HUES6 (cell line): ENCODE measurements around the gene UBE2U.
A peak's percentile ranks its signal among the peaks of the same experiment; 100 is the strongest.
"Not testable (repeated sequence)": the region's sequence is repeated elsewhere in the genome, so short reads cannot be mapped to it uniquely, and the experiment has no call there.

Source experiments
- H3K27ac ChIP-seq: 2 replicates; pipeline ENCODE4 v1.7.0; 2013; ENCODE audit warnings: low read depth, mild to moderate bottlenecking, low read length, inconsistent platforms
- H3K27me3 ChIP-seq: 2 replicates; pipeline ENCODE4 v1.6.1; 2013; ENCODE audit warnings: low read length; ENCODE audit not compliant: control insufficient read depth, insufficient read depth
- H3K36me3 ChIP-seq: 2 replicates; pipeline ENCODE4 v1.6.1; 2013; ENCODE audit warnings: low read length; ENCODE audit not compliant: control insufficient read depth, insufficient read depth
- H3K4me1 ChIP-seq: 2 replicates; pipeline ENCODE4 v1.6.1; 2013; ENCODE audit warnings: low read length; ENCODE audit not compliant: control insufficient read depth, insufficient read depth
- H3K4me3 ChIP-seq: 2 replicates; pipeline ENCODE4 v1.5.1; 2013; ENCODE audit warnings: low read depth, low read length
- H3K9ac ChIP-seq: one replicate; pipeline ENCODE4 v1.6.1; 2013; ENCODE audit warnings: mild to moderate bottlenecking, low read length
- H3K9me3 ChIP-seq: 2 replicates; pipeline ENCODE4 v1.6.1; 2013; ENCODE audit warnings: low read depth, low read length; ENCODE audit not compliant: control insufficient read depth, insufficient read depth

The UBE2U gene

DNA sequence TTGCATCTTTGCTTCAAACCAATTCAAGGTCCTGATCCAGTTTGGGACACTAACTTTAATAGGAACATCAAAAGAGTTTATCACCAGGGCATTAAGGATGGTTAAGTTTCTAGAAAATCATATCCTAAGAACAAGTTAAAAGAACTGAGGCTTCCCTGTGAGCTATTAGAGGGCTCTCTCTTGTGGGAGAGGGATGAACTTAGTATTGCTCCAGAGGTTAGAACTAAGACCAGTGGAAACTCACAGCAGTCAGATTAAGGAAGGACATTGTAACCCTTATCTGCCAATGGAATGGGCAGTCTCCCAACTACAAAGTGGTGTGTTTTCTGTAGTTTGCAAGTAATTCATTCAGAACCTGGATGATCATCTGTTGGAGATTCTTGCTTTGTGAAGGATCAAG is 36.8 kb downstream of the UBE2U start:
- peaks cover 23% of the 10 kb centered on the region for H3K4me1 ChIP-seq
- no peaks in the 10 kb centered on the region for H3K27me3 ChIP-seq
- no peak overlapping the region for H3K27ac ChIP-seq
- H3K9me3 ChIP-seq, result no peaks in the 10 kb centered on the region
- H3K36me3 ChIP-seq, result no peaks in the 10 kb centered on the region
- H3K9ac ChIP-seq, result no peak overlapping the region
- H3K4me3 ChIP-seq, result no peak overlapping the region

DNA sequence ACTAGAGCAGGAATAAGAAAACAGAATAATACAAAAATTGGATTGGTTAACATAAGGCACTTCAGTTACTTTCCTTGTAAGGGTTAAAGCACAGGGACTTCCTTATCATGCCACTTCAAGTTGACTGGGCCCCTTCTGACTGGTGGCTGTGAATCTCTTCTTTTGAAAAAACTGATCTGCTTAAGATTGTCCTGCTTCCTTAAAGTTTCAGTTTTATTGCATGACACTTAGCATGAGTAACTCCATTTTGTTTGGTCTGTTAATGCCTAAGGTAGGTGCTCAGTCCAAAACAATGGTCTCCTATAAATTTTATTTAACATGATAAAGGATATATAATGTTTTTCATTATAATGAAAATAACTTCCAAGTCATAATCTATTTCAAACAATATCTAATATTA is 37.6 kb downstream of the UBE2U start:
- Histone ChIP-seq H3K36me3 (no peaks in the 10 kb centered on the region), H3K4me3 (no peak overlapping the region), H3K27me3 (no peaks in the 10 kb centered on the region), H3K4me1 (peaks cover 32% of the 10 kb centered on the region), H3K27ac (no peak overlapping the region), H3K9me3 (no peaks in the 10 kb centered on the region), H3K9ac (no peak overlapping the region)

DNA sequence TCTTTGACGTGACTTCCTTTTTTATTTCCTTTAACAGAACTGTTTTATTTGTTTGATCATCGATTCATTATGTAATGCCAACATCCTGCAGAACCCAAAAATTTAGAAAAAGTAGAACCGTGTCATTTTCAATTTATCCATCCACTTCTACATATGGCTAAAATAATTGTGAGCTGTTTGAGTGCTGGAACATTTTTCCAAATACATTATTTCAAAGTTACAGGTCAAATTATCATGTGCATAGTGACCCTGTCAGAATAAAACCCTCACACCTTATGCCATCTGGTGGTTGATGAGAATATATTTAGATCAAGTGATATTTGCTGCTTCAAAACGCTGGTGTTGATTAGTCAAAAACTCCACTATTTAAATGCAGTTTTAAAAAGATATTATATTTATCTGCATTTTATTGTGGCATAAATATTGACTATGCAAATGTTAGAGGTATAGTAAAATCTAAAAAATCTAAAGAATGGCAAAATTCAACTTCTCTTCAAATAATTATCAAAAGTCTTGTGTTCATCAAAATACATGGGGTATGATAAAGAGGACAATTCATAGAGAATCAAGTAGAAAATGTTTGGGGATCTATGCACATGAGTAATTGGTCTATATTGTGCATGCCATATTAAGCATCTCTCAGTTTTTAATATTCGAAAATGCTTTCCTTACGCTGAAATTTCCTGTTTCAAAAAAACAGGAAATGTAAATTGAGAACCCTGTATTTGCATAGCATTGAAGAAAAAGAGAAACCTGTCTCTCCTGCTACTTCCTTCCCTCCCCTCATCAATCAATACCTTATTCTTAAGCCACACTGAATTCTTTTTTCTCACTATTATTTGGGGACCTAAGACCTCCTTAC is 39.7 kb downstream of the UBE2U start:
- Histone ChIP-seq H3K4me1 (peaks cover 42% of the 10 kb centered on the region), H3K4me3 (0 out of 2 replicates have a peak overlapping the region, but pooled peaks have one; percentile 22), H3K9me3 (no peaks in the 10 kb centered on the region), H3K27me3 (no peaks in the 10 kb centered on the region), H3K9ac (peak overlapping the region; percentile 57), H3K27ac (peak overlapping the region; percentile 71; the same call in 1 of the 2 replicates), H3K36me3 (no peaks in the 10 kb centered on the region)

DNA sequence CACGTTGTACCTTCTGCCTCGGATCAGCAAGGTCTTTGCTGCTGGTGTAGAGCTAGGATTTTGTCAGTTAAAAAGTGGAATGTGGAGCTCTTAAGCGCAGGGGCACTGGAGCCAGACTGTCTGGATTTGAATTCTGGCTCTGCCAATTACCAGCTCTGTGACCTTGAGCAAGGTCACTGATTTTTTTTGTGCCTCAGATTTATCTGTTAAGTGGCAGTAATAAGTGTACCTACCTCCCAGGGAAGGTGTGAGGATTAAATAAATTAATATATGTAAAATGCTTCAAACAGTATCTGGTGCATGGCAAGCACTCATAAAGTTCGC is 40.3 kb downstream of the UBE2U start:
- Histone ChIP-seq H3K27me3 (no peaks in the 10 kb centered on the region), H3K27ac (peak overlapping the region; percentile 71), H3K4me3 (0 out of 2 replicates have a peak overlapping the region, but pooled peaks have one; percentile 22), H3K9ac (peak overlapping the region; percentile 57), H3K9me3 (no peaks in the 10 kb centered on the region), H3K4me1 (peaks cover 44% of the 10 kb centered on the region), H3K36me3 (no peaks in the 10 kb centered on the region)

DNA sequence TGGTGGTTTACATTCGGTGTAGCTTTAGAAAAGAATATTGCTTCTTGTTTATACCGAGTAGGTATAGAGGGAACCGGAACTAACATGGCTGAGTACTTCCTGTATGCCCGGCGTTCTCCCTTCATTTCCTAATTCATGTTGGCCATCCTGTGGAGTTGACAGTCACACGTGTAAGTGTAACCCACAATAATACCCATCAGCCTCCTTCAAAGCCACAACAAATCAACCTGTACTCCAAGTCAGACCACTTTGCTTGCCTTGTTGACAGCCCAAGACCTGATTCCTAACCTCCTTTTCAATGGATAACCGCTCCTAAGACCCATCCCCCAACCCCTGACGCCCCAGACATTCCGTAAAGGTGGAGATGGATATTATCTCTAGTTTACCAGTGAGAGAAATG is 42.1 kb downstream of the UBE2U start:
- Histone ChIP-seq H3K27me3 (no peaks in the 10 kb centered on the region), H3K4me3 (peak overlapping the region; percentile 24), H3K36me3 (no peaks in the 10 kb centered on the region), H3K9me3 (no peaks in the 10 kb centered on the region), H3K27ac (peak overlapping the region; percentile 1; the same call in 1 of the 2 replicates), H3K9ac (peak overlapping the region; percentile 51), H3K4me1 (peaks cover 44% of the 10 kb centered on the region)

DNA sequence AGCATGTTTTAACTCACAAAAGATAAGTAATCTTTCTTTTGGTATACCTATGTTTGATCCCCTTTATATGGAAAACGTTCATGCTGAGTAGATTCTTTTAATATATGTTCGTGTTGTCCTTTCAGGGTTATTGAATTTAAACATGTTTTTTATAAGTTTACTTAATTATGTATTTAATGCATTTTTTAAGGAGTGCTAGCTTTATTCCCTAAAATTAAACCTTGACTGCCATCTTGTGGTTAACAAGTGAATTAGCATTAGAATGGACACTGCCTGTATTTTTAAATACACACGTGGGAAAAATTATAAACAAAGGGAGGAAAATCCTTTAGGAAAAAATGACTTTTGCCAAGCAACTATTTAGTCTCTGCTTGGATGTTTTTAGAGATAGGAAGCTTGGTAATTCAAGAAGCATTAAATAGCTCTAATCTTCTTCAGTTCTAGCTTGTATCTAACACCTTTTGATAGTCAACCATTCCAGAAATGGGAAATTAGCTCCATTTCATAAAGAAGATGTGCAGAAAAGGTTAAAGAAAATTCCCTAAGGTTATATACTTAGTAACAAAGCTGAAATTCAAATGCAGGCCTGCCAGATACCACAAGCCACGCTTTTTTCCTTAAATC is 43.0 kb downstream of the UBE2U start:
- no peaks in the 10 kb centered on the region for H3K9me3 ChIP-seq
- H3K27me3 ChIP-seq, result no peaks in the 10 kb centered on the region
- H3K4me3 ChIP-seq, result no peak overlapping the region
- H3K9ac ChIP-seq, result no peak overlapping the region
- H3K27ac ChIP-seq, result no peak overlapping the region
- no peaks in the 10 kb centered on the region for H3K36me3 ChIP-seq
- H3K4me1 ChIP-seq, result peaks cover 44% of the 10 kb centered on the region

DNA sequence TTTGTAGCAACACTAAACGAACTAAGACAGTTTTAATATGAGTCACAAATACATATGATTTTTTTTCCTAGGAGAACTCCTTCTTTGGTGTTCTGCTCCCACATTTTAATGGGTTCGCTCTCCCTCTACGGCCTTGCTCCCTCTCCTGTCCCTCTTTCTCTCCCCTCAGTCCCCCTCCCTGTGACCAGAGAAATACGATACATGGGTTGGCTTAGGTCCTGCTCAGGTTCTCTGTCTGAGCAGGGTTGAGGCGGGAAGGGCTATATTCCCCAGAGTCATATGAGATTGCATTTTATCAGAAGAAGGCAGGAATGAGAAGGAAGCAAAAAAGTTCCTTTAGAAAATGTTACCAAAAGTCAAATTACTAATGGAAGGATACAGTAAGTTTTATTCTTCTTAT is 44.6 kb downstream of the UBE2U start:
- Histone ChIP-seq H3K4me1 (peaks cover 40% of the 10 kb centered on the region), H3K4me3 (no peak overlapping the region), H3K9ac (no peak overlapping the region), H3K36me3 (no peaks in the 10 kb centered on the region), H3K27me3 (no peaks in the 10 kb centered on the region), H3K9me3 (no peaks in the 10 kb centered on the region), H3K27ac (no peak overlapping the region)

DNA sequence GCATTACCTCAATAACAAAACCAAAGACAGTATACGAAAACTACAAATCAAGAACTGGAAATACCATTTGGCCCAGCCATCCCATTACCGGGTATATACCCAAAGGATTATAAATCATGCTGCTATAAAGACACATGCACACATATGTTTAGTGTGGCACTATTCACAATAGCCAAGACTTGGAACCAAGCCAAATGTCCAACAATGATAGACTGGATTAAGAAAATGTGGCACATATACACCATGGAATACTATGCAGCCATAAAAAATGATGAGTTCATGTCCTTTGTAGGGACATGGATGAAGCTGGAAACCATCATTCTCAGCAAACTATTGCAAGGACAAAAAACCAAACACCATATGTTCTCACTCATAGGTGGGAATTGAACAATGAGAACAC is 47.0 kb downstream of the UBE2U start:
- not testable (repeated sequence) for H3K4me3 ChIP-seq, H3K36me3 ChIP-seq, H3K27ac ChIP-seq, H3K9me3 ChIP-seq, H3K27me3 ChIP-seq, H3K9ac ChIP-seq
- peaks cover 18% of the 10 kb centered on the region for H3K4me1 ChIP-seq

DNA sequence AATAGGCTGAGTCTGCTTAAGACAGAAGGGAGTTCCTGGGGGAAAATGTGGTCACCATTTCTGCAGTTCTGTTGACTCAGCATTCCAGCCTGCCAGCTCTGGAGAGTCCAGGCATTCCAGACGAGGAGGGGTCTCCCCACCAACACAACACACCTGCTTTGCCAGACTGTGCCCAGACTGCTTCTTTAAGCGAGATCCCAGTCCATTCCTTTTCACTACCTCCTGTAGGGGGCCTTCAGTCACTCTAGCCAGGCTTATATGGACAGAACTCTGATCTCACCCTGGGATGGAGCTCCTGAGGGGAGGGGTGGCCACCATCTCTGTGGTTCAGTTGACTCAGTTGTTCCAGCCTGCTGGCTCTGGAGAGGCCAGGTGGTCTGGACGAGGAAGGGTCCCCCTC is 48.5 kb downstream of the UBE2U start:
- Histone ChIP-seq H3K4me3 (no peak overlapping the region), H3K36me3 (no peaks in the 10 kb centered on the region), H3K27ac (no peak overlapping the region), H3K9ac (no peak overlapping the region), H3K4me1 (peaks cover 6% of the 10 kb centered on the region), H3K27me3 (no peaks in the 10 kb centered on the region), H3K9me3 (peaks cover 4% of the 10 kb centered on the region; the same call in 1 of the 2 replicates)

DNA sequence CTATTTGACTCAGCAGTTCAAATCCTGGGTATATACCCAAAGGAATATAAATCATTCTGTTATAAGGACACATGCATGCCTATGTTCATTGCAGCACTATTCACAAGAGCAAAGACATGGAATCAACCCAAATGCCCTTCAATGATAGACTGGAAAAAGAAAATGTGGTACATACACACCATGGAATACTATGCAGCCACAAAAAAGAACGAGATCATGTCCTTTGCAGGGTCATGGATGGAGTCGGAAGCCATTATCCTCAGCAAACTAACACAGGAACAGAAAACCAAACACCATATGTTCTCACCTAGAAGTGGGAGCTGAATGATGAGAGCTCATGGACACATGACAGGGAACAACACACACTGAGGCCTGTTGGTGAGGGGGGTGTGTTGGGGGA is 53.8 kb downstream of the UBE2U start:
- H3K27ac ChIP-seq, H3K9me3 ChIP-seq, H3K4me1 ChIP-seq, H3K9ac ChIP-seq, H3K36me3 ChIP-seq, H3K27me3 ChIP-seq, H3K4me3 ChIP-seq: not testable (repeated sequence)

DNA sequence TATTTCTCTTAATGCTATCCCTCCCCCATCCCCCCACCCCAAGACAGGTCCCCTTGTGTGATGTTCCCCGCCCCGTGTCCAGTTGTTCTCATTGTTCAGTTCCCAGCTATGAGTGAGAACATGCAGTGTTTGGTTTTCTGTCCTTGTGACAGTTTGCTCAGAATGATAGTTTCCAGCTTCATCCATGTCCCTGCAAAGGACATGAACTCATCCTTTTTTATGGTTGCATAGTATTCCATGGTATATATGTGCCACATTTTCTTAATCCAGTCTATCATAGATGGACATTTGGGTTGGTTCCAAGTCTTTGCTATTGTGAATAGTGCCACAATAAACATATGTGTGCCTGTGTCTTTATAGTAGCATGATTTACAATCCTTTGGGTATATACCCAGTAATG is 55.0 kb downstream of the UBE2U start:
- not testable (repeated sequence) for H3K27me3 ChIP-seq, H3K9ac ChIP-seq, H3K9me3 ChIP-seq, H3K4me1 ChIP-seq, H3K4me3 ChIP-seq, H3K36me3 ChIP-seq, H3K27ac ChIP-seq
